ENCODE measurements around the gene C22orf39.
"Not testable (repeated sequence)": the region's sequence is repeated elsewhere in the genome, so short reads cannot be mapped to it uniquely, and the experiment has no call there.

Gene C22orf39

DNA sequence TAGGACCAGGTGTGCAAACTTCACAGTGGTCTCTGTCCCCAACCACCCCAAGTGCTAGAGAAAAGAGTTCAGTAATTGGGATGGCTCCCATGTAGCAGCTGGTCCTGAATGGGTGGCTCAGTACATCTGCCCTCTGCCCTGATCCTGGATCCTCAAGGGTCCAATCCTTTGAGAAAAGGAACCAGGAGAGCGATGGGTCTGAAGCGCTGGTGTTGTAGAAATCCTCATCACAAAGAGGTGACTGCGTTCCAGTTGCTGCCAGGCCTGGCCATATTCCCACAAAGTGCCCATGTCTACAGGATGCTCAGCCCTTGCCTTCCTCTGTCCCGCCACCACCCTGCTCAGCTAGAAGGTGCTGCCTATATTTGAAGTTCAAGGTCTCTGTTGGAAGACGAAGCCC is 6.2 kb upstream of the C22orf39 start:
- no peak overlapping the region for H3K4me3 ChIP-seq (ENCODE audit: insufficient read depth, low read depth, low read length)
- H3K36me3 ChIP-seq (ENCODE audit: control insufficient read depth, insufficient read depth, low read length) = peaks cover 25% of the 10 kb centered on the region
- H3K27ac ChIP-seq (ENCODE audit: insufficient read depth, low read depth, low read length, poor library complexity, severe bottlenecking) = no peak overlapping the region
- H3K27me3 ChIP-seq (ENCODE audit: control insufficient read depth, insufficient read depth, low read length, poor library complexity, severe bottlenecking) = no peaks in the 10 kb centered on the region
- no peaks in the 10 kb centered on the region for H3K9me3 ChIP-seq (ENCODE audit: control insufficient read depth, low read length)
- no peaks in the 10 kb centered on the region for H3K4me1 ChIP-seq (ENCODE audit: control insufficient read depth, insufficient read depth, low read length)
- 98 to 99% methylated on average over 5 of the region's 5 CpGs for WGBS, 2 experiments

DNA sequence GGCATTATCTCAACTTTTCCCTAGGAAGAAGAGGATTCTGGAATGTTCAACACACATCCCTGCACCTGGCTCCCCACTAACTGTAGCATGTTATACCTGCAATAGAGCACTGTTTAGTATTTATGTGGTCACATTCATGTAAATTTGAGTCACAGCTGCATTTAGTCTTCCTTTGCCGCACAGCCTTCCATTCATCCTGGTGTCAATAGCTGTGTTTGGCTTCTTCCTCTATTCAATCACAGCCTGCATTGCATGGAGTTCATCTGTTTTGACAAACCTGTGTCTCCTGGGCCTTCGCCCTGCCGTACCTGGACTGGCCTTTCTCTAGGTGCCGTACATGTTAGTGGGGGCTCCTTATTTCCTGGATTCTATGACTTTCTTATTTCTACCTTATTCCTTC is 4.1 kb upstream of the C22orf39 start:
- peaks cover 25% of the 10 kb centered on the region for H3K36me3 ChIP-seq (ENCODE audit: control insufficient read depth, insufficient read depth, low read length)
- 95 to 97% methylated on average over 4 of the region's 4 CpGs for WGBS, 2 experiments
- H3K27me3 ChIP-seq (ENCODE audit: control insufficient read depth, insufficient read depth, low read length, poor library complexity, severe bottlenecking) = no peaks in the 10 kb centered on the region
- no peak overlapping the region for H3K27ac ChIP-seq (ENCODE audit: insufficient read depth, low read depth, low read length, poor library complexity, severe bottlenecking)
- no peaks in the 10 kb centered on the region for H3K4me1 ChIP-seq (ENCODE audit: control insufficient read depth, insufficient read depth, low read length)
- no peaks in the 10 kb centered on the region for H3K9me3 ChIP-seq (ENCODE audit: control insufficient read depth, low read length)
- H3K4me3 ChIP-seq (ENCODE audit: insufficient read depth, low read depth, low read length) = no peak overlapping the region

DNA sequence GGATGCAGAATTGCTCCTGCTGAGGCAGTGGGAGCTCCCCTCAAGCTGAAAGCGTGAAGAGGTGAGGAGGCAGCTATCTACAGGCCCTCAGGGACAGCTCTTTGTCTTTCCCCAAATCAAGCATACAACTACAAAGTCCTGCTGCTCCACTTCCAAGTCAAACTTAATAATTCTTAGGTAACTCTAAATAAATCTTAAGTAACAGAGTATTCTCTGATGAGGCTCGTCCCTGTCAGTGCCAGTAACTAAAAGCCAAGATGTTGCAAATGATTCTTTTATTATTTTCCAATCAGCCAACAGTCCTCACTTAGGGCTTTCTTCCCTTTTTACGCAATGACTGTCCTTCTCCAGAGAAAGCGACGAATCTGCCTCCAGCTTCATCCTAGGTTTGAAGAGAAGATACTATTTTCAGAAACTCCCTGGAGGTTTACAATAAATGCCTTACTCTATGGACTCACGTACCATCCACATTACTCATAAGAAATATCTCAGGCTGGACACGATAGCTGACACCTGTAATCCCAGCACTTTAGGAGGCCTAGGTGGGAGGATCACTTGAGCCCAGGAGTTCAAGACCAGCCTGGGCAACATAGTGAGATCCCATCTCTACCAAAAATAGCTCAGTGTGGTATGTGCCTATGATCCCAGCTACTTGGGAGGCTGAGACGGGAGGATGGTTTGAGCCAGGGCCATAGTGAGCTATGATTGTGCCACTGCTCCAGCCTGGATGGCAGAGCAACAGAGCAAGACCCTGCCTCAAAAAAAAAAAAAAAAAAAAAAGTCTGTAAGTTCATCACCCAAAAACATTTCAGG is 3.1 kb upstream of the C22orf39 start:
- Histone ChIP-seq H3K4me1 (ENCODE audit: control insufficient read depth, insufficient read depth, low read length) (no peaks in the 10 kb centered on the region), H3K4me3 (ENCODE audit: insufficient read depth, low read depth, low read length) (no peak overlapping the region), H3K27me3 (ENCODE audit: control insufficient read depth, insufficient read depth, low read length, poor library complexity, severe bottlenecking) (no peaks in the 10 kb centered on the region), H3K36me3 (ENCODE audit: control insufficient read depth, insufficient read depth, low read length) (peaks cover 21% of the 10 kb centered on the region), H3K27ac (ENCODE audit: insufficient read depth, low read depth, low read length, poor library complexity, severe bottlenecking) (no peak overlapping the region), H3K9me3 (ENCODE audit: control insufficient read depth, low read length) (no peaks in the 10 kb centered on the region)
- 84 to 89% methylated on average over 8 of the region's 8 CpGs for WGBS, 2 experiments

DNA sequence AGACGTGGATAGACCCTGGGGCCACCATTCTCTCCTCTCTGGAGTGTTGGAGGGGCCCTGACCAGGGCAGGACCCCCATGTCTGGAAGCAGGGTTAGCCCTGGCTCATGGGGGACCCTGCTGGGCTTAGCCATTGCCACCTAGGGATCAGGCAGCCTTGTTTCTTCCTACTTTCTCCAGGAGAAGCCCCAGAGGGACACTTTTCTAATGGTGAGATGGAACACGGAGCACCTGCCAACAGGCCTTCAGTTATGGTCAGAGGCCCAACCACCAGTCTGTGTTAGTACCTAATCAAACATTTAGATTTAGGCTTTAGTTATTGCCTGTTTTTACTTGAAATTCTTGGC is 1.9 kb upstream of the C22orf39 start:
- H3K9me3 ChIP-seq (ENCODE audit: control insufficient read depth, low read length) = no peaks in the 10 kb centered on the region
- peaks cover 9% of the 10 kb centered on the region for H3K36me3 ChIP-seq (ENCODE audit: control insufficient read depth, insufficient read depth, low read length)
- no peak overlapping the region for H3K27ac ChIP-seq (ENCODE audit: insufficient read depth, low read depth, low read length, poor library complexity, severe bottlenecking)
- H3K4me1 ChIP-seq (ENCODE audit: control insufficient read depth, insufficient read depth, low read length) = no peaks in the 10 kb centered on the region
- no peaks in the 10 kb centered on the region for H3K27me3 ChIP-seq (ENCODE audit: control insufficient read depth, insufficient read depth, low read length, poor library complexity, severe bottlenecking)
- 90 to 95% methylated on average over 2 of the region's 2 CpGs for WGBS, 2 experiments
- H3K4me3 ChIP-seq (ENCODE audit: insufficient read depth, low read depth, low read length) = no peak overlapping the region

DNA sequence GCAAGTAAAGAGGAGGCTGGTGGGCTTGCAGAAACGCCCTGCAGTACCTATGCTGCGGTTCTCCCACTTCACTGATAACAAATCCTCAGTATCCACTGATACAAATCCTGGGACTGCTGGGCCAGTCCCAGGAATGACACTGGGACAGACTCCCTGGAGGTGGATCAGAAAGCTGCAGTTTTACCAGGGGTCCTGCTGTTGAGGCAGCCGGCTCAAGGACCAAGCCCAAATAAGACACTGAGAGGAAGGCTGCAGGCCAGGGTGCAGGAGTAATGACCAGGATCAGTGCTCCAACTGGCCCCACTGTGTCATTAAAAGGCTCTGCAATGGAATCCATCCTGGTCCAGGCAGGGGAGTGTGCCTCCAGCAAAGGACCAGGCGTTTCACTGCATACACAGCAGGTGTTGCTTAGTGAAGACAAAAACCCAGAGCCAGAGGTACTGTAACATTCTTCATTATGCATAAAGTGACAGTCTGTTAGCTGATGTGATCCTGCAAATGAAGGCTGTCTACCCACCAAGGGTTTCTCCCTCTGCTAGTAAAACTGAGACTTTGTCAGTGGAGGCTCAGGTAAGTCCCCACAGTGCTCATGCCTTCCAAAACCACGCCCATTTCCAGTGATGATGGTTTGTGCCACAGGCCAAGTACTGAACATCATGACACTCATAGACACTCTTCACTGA is 1.4 kb upstream of the C22orf39 start:
- Histone ChIP-seq H3K9me3 (ENCODE audit: control insufficient read depth, low read length) (no peaks in the 10 kb centered on the region), H3K27me3 (ENCODE audit: control insufficient read depth, insufficient read depth, low read length, poor library complexity, severe bottlenecking) (no peaks in the 10 kb centered on the region), H3K27ac (ENCODE audit: insufficient read depth, low read depth, low read length, poor library complexity, severe bottlenecking) (no peak overlapping the region), H3K4me3 (ENCODE audit: insufficient read depth, low read depth, low read length) (peak overlapping the region; percentile 88), H3K36me3 (ENCODE audit: control insufficient read depth, insufficient read depth, low read length) (peaks cover 11% of the 10 kb centered on the region), H3K4me1 (ENCODE audit: control insufficient read depth, insufficient read depth, low read length) (no peaks in the 10 kb centered on the region)
- WGBS, 2 experiments = 71 to 82% methylated on average over 5 of the region's 5 CpGs

DNA sequence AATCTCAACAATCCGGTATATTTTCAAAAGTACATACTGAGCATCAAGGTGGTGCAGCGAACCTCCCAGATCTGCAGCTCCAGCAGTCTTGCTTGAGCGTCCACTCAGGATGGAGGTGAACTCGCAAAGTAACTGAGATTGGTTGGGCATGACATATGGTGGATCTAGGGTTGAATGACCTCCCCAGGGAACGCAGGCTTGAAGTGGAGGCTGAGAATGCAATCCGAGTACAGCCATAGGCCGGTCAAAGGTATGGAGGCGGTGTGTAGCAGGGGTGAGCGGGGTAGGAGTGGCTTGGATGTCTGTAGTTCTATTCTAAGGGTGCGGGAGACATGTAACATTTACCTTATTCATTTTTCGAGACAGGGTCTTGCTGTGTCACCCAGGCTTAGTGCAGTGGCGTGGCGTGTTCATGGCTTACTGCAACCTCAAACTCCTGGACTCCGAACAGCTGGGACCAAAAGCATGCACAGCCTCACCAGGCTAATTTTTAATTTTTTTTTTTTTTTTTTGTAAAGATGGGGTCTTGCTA is 631 bp upstream of the C22orf39 start:
- WGBS, 2 experiments = 31 to 35% methylated on average over 14 of the region's 14 CpGs
- peaks cover 16% of the 10 kb centered on the region for H3K36me3 ChIP-seq (ENCODE audit: control insufficient read depth, insufficient read depth, low read length)
- H3K27me3 ChIP-seq (ENCODE audit: control insufficient read depth, insufficient read depth, low read length, poor library complexity, severe bottlenecking) = no peaks in the 10 kb centered on the region
- peak overlapping the region; percentile 88 for H3K4me3 ChIP-seq (ENCODE audit: insufficient read depth, low read depth, low read length)
- H3K4me1 ChIP-seq (ENCODE audit: control insufficient read depth, insufficient read depth, low read length) = no peaks in the 10 kb centered on the region
- H3K27ac ChIP-seq (ENCODE audit: insufficient read depth, low read depth, low read length, poor library complexity, severe bottlenecking) = peak overlapping the region; percentile 92
- no peaks in the 10 kb centered on the region for H3K9me3 ChIP-seq (ENCODE audit: control insufficient read depth, low read length)

DNA sequence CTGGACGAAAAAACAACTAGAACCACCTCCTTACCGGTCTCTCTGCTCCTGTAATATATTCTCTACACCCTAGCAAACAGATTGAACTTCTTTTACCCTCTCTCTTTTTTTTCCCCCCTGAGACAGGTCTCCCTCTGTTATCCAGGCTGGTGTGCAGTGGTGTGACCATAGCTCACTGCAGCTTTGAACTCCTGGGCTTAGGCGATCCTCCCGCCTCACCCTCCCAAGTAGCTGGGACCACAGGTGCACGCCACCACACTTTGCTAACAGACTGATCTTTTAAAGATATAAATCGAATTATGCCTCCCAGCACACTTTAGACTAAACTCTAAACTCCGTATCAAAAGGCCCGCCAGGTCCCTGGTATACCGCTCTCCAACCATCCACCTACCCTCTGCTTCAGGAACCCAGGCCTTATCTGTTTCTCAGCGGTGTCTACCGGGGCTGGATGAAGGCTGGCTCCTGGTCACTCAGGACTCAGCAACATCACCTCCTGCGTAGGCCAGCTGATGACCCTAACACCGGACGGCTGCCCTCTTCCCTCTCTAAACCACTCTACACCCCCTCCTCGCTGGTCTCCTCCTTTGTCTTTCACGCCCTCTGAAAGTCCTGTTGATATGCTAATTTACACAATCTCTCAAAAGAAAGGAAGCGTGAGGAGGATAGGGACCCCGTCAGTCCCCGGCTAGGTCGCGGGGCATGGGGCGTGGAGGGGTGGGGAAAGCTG is 745 bp downstream of the C22orf39 start:
- no peaks in the 10 kb centered on the region for H3K4me1 ChIP-seq (ENCODE audit: control insufficient read depth, insufficient read depth, low read length)
- H3K36me3 ChIP-seq (ENCODE audit: control insufficient read depth, insufficient read depth, low read length) = peaks cover 16% of the 10 kb centered on the region
- no peaks in the 10 kb centered on the region for H3K9me3 ChIP-seq (ENCODE audit: control insufficient read depth, low read length)
- H3K27ac ChIP-seq (ENCODE audit: insufficient read depth, low read depth, low read length, poor library complexity, severe bottlenecking) = peak overlapping the region; percentile 92
- peak overlapping the region; percentile 88 for H3K4me3 ChIP-seq (ENCODE audit: insufficient read depth, low read depth, low read length)
- no peaks in the 10 kb centered on the region for H3K27me3 ChIP-seq (ENCODE audit: control insufficient read depth, insufficient read depth, low read length, poor library complexity, severe bottlenecking)
- WGBS, 2 experiments = 26 to 28% methylated on average over 22 of the region's 22 CpGs

DNA sequence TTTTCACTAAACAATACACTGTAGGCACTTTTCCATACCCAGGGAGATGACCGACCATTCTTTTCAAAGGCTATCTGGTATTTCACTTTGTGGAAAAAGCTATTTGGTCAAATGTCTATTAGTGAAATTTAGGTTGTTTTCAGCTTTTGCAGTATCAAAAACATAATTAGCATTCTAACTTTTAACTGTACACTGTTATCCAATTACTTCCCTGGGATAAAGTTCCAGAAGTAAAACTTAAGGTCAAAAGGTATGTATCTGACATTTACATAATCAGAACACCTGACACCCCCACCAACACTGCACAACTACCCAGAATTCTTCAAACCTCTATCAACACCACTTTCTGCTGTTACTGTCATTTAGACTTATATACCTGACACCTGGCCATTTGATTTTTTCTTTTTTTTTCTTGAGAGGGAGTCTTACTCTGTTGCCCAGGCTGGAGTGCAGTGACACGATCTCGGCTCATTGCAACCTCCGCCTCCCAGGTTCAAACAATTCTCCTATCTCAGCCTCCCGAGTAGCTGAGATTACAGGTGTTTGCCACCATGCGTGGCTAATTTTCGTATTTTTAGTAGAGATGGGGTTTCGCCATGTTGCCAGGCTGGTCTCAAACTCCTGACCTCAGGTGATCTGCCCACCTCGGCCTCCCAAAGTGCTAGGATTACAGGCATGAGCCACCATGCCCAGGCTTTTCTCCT is 2.1 kb downstream of the C22orf39 start:
- H3K4me3 ChIP-seq (ENCODE audit: insufficient read depth, low read depth, low read length); H3K27me3 ChIP-seq (ENCODE audit: control insufficient read depth, insufficient read depth, low read length, poor library complexity, severe bottlenecking); H3K9me3 ChIP-seq (ENCODE audit: control insufficient read depth, low read length); H3K4me1 ChIP-seq (ENCODE audit: control insufficient read depth, insufficient read depth, low read length); H3K27ac ChIP-seq (ENCODE audit: insufficient read depth, low read depth, low read length, poor library complexity, severe bottlenecking): not testable (repeated sequence)
- peaks cover 10% of the 10 kb centered on the region for H3K36me3 ChIP-seq (ENCODE audit: control insufficient read depth, insufficient read depth, low read length)
- 93% methylated on average over 8 to 9 of the region's 9 CpGs for WGBS, 2 experiments

DNA sequence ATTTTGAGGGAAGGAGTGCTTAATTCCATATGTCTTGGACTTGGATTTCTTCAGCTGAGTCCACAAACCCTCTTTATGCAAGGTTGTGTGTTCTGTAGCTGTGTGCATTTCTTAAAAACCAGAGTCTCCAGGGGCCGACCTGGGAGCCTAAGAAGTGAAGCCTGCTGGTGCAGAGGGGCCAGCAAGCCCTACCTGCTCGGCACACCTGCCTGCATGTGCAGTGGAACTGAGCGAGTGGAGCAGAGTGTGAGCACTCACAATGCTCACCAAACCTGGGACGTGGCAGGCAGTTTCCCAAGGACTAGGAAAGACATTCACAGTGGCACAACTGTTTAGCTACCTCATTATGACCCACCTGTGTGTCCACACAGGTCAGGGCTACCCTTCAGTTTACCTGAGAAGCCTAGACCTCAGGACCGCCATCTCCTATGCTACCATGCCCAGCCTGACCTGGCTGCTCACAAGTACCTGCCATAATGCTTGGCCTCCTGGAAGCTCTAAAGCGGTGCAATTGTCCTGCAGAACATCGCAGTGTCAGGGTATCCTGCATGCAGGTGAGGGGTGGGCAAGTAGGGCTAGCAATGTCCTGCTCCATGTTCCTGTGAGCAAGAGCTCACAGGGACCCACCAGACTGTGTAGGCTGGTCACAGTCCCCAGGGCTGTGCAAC is 3.8 kb downstream of the C22orf39 start:
- Histone ChIP-seq H3K4me3 (ENCODE audit: insufficient read depth, low read depth, low read length) (no peak overlapping the region), H3K4me1 (ENCODE audit: control insufficient read depth, insufficient read depth, low read length) (no peaks in the 10 kb centered on the region), H3K9me3 (ENCODE audit: control insufficient read depth, low read length) (no peaks in the 10 kb centered on the region), H3K27ac (ENCODE audit: insufficient read depth, low read depth, low read length, poor library complexity, severe bottlenecking) (no peak overlapping the region), H3K36me3 (ENCODE audit: control insufficient read depth, insufficient read depth, low read length) (peaks cover 10% of the 10 kb centered on the region), H3K27me3 (ENCODE audit: control insufficient read depth, insufficient read depth, low read length, poor library complexity, severe bottlenecking) (no peaks in the 10 kb centered on the region)
- 88% methylated on average over 7 of the region's 7 CpGs for WGBS, 2 experiments
